ENCODE results near the gene FSHR. TPM values are rescaled to one million over a fixed set of nuclear protein-coding genes. Genes with fewer than 3 reads are reported as not detected.

The FSHR gene
- total RNA-seq, 1 donor from 2014 or later, result not detected

DNA sequence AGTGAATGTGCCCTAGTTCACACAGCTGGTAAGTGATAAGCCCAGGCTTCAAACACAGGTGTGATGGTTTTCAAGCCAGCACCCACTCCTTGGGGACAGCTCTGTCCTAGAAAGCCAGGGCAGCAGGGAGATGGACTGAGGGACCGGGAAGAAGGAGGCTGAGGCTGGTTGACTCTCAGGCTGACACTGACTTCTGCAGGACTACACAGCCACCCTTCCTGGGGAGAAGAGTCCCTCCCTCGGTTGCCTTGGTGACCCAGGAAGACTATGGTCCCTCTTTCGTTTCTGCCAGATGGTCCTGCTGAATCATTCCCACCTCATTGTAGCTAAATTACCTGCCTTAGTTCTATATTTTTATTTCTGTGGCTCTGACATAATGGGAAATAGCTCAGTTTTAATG lies 11.3 kb upstream of the FSHR start:
- Mint-ChIP-seq H3K27me3 (no peaks in the 10 kb centered on the region), H3K4me3 (no peak overlapping the region), H3K4me1 (ENCODE audit: unreplicated experiment) (no peaks in the 10 kb centered on the region), H3K36me3 (no peaks in the 10 kb centered on the region), H3K9me3 (no peaks in the 10 kb centered on the region), H3K27ac (no peak overlapping the region)
- TF ChIP-seq, protein P1, sequence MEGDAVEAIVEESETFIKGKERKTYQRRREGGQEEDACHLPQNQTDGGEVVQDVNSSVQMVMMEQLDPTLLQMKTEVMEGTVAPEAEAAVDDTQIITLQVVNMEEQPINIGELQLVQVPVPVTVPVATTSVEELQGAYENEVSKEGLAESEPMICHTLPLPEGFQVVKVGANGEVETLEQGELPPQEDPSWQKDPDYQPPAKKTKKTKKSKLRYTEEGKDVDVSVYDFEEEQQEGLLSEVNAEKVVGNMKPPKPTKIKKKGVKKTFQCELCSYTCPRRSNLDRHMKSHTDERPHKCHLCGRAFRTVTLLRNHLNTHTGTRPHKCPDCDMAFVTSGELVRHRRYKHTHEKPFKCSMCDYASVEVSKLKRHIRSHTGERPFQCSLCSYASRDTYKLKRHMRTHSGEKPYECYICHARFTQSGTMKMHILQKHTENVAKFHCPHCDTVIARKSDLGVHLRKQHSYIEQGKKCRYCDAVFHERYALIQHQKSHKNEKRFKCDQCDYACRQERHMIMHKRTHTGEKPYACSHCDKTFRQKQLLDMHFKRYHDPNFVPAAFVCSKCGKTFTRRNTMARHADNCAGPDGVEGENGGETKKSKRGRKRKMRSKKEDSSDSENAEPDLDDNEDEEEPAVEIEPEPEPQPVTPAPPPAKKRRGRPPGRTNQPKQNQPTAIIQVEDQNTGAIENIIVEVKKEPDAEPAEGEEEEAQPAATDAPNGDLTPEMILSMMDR (conservative IDR thresholded peaks at IDR 0.05), result no peak
- DNase-seq (ENCODE audit: extremely low spot score, unreplicated experiment), result no peak

DNA sequence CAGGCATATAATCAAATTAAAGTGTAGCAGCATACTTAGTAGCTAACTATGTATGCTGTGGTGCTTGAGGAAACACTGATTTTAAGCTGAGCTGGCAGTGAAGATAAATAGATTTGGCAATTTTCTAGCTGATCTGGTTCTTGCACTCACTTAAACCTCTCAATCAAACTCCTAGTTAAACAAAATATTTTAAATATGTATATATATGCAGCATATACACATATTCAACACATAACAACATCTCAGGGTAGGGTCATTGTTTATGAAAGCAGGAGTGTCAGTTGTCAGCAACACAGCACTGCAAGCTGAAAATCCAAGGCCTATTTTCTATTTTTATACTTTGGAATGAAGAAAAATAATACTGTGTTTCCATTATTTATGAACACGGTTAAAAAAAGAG lies 10.4 kb upstream of the FSHR start:
- H3K9me3 Mint-ChIP-seq, result no peaks in the 10 kb centered on the region
- no peaks in the 10 kb centered on the region for H3K4me1 Mint-ChIP-seq (ENCODE audit: unreplicated experiment)
- H3K4me3 Mint-ChIP-seq, result no peak overlapping the region
- no peak for DNase-seq (ENCODE audit: extremely low spot score, unreplicated experiment)
- TF ChIP-seq, protein P1 (conservative IDR thresholded peaks at IDR 0.05), result no peak
- H3K27me3 Mint-ChIP-seq, result no peaks in the 10 kb centered on the region
- H3K27ac Mint-ChIP-seq, result no peak overlapping the region
- H3K36me3 Mint-ChIP-seq, result no peaks in the 10 kb centered on the region

DNA sequence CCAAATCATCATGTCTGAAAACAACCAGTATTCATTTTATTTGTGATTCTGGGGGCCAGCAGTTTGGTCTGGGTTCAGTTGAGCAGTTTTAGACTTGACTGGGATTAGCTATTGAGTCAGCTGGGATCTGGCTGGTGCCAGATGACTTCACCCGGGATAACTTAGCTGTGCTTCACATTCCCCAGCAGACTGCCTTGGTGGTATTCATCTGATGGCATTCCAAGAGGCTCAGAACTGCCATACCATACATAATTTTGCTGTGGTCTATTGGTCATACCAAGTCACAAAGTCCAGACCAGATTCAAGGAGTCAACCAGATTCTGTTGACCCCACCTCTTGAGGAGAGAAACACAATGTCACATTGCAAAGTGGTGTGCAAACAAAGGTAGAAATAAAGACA lies 7.8 kb upstream of the FSHR start:
- Mint-ChIP-seq H3K27ac (no peak overlapping the region), H3K9me3 (no peaks in the 10 kb centered on the region), H3K4me1 (ENCODE audit: unreplicated experiment) (no peaks in the 10 kb centered on the region), H3K4me3 (no peak overlapping the region), H3K27me3 (no peaks in the 10 kb centered on the region), H3K36me3 (no peaks in the 10 kb centered on the region)
- no peak for DNase-seq (ENCODE audit: extremely low spot score, unreplicated experiment)
- TF ChIP-seq, protein P1 (conservative IDR thresholded peaks at IDR 0.05), result no peak

DNA sequence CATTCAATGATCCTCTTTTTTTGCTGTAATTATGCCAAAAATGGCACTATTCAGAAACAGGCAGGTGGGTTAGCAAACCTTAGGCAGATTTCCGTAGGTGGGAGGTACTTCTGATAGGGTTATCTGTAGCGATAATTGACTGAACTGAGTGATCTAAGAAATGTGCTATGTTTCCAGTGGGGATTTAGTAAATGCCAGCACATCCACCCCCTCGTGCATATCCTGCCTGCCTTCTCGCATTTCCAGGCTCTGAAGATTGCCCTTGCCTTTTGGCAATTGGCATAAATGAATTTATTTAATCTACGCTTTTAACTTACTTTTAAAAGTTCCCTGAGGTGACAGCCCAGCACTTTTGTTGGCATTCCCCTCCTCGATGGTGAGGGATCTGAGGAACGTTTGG lies 576 bp upstream of the FSHR start:
- Mint-ChIP-seq H3K9me3 (no peaks in the 10 kb centered on the region), H3K27ac (no peak overlapping the region), H3K27me3 (peaks cover 4% of the 10 kb centered on the region), H3K36me3 (no peaks in the 10 kb centered on the region), H3K4me3 (no peak overlapping the region), H3K4me1 (ENCODE audit: unreplicated experiment) (no peaks in the 10 kb centered on the region)
- TF ChIP-seq, protein P1 (conservative IDR thresholded peaks at IDR 0.05), result no peak
- DNase-seq (ENCODE audit: extremely low spot score, unreplicated experiment), result no peak

DNA sequence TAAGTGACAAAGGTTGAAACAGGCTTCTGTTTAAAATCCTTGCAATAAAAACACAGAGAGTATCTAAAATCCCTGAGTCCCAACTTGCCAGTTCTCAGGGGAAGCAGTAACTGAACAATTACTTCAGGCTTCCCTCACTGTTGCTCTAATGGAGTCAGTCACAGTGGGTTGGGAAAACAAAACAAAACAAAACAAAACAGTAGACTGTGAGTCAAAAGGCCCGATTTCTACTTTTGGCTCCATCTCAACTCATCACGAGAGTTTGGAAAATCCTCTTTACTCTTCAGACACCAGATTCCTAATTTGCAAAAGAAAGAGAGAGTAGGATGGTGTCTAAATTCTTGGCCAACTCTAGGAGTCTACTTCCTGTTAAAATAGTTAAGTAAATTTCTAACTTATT lies 1.1 kb downstream of the FSHR start:
- Mint-ChIP-seq H3K4me1 (ENCODE audit: unreplicated experiment) (no peaks in the 10 kb centered on the region), H3K9me3 (no peaks in the 10 kb centered on the region), H3K27me3 (peaks cover 4% of the 10 kb centered on the region), H3K36me3 (no peaks in the 10 kb centered on the region), H3K27ac (no peak overlapping the region), H3K4me3 (no peak overlapping the region)
- TF ChIP-seq, protein P1 (conservative IDR thresholded peaks at IDR 0.05), result no peak
- no peak for DNase-seq (ENCODE audit: extremely low spot score, unreplicated experiment)

DNA sequence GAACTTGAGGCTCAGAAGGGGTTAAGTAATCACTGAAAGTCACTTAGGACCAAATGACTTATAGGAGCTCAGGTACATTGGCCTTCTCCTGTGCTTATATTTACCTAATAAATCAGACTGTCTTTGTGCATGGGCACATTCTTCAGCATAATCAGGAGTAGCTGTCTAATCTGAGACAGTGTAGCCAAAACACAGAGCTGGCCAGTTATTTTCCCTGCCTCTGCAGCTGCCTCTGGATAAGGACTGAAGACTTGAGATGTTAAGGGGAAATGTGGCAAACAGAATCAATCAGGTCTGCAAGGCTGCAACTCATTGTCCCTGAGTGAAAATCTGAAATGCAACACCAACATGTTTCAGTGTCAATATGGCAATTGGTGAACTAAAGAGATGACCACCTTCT lies 1.5 kb downstream of the FSHR start:
- H3K4me1 Mint-ChIP-seq (ENCODE audit: unreplicated experiment), result no peaks in the 10 kb centered on the region
- no peaks in the 10 kb centered on the region for H3K9me3 Mint-ChIP-seq

More for the DNA sequence above, 1.5 kb downstream of the FSHR start:
- no peaks in the 10 kb centered on the region for H3K36me3 Mint-ChIP-seq
- no peak overlapping the region for H3K27ac Mint-ChIP-seq
- DNase-seq (ENCODE audit: extremely low spot score, unreplicated experiment), result no peak
- no peak overlapping the region for H3K4me3 Mint-ChIP-seq
- H3K27me3 Mint-ChIP-seq, result peaks cover 4% of the 10 kb centered on the region
- TF ChIP-seq, protein P1 (conservative IDR thresholded peaks at IDR 0.05), result no peak

All from type B pancreatic cell (in vitro differentiated cells).